ENCODE results near the gene CTSZ. TPM values are rescaled to one million over a fixed set of nuclear protein-coding genes. Genes with fewer than 3 reads are reported as not detected.

Gene CTSZ
- total and polyA plus RNA-seq, 2 of the 8 experiments (the other 6 are each of a cell fraction or from before 2014, with no cell fraction given), result 32.8 to 34.0 TPM

DNA sequence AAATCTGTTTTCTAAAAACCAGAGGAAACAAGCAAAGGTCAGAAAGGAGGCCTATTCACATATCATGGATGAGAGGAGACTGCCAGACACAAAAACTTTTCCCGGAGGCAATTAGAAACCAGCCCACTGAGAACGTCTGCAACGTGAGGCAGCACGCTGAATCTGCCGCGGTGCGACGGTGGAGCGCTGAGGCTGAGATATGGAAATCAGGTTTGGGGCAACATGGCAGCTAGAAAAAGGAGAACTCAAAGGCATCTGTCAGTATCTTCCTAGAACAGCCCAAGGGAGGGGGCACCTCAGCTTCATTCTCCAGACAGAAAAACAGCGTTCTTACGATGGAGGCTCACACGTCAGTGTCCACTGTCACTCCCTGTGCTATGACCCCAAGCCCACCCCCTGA lies 30.3 kb upstream of the CTSZ start:
- Histone ChIP-seq H3K79me2 (ENCODE audit: control insufficient read depth in 1 of 2, insufficient read depth in 2 of 2, low read length in 2 of 2) (peaks cover 11 to 35% of the 10 kb centered on the region in 2 experiments; a peak in 3 of 4 replicates), H4K5ac (ENCODE audit: insufficient read length, low read depth, low read length) (no peak overlapping the region), H3K4ac (replicated peaks; ENCODE audit: insufficient read length, low read depth, low read length) (no peak overlapping the region), H3K4me1 (replicated peaks in 1 of 4; ENCODE audit: control insufficient read depth in 3 of 4, insufficient read depth in 4 of 4, low read length in 3 of 4) (no peaks in the 10 kb centered on the region), H3K27ac (ENCODE audit: low read depth, low read length) (no peak overlapping the region), H3K56ac (replicated peaks; ENCODE audit: insufficient read length, low read depth, low read length) (no peak overlapping the region), H3K23me2 (ENCODE audit: low read depth, low read length) (0 out of 2 replicates have a peak, but pooled peaks cover 2% of the 10 kb centered on the region), H3K9me3 (ENCODE audit: insufficient read depth in 2 of 2, low read depth in 1 of 2, low read length in 1 of 2) (no peaks in the 10 kb centered on the region; a peak in 1 of 4 replicates), H2AFZ (ENCODE audit: low read length) (no peak overlapping the region), H2BK15ac (ENCODE audit: low read length) (no peak overlapping the region), H3K27me3 (replicated peaks in 1 of 4; ENCODE audit: control insufficient read depth in 3 of 4, extremely low read depth in 1 of 4, insufficient read depth in 3 of 4, low read length in 3 of 4) (no peaks in the 10 kb centered on the region), H2BK20ac (ENCODE audit: low read length) (no peak overlapping the region), H3K4me2 (ENCODE audit: insufficient read depth in 1 of 2, low read depth in 2 of 2, low read length in 2 of 2) (no peak overlapping the region), H3K18ac (ENCODE audit: extremely low read depth, low read length) (no peak overlapping the region), H3K79me1 (ENCODE audit: low read depth, low read length) (no peaks in the 10 kb centered on the region; the same call in 1 of the 2 replicates), H3K23ac (ENCODE audit: insufficient read length) (no peak overlapping the region), H2BK12ac (ENCODE audit: low read depth, low read length) (no peak overlapping the region), H2AK5ac (ENCODE audit: low read depth, low read length) (no peak overlapping the region), H3K36me3 (ENCODE audit: control insufficient read depth in 2 of 4, insufficient read depth in 4 of 4, low read length in 3 of 4) (peaks cover 0 to 29% (median 7%) of the 10 kb centered on the region in 4 experiments; a peak in 4 of 8 replicates), H3K14ac (ENCODE audit: insufficient read length) (no peak overlapping the region), H2BK120ac (replicated peaks; ENCODE audit: low read depth, low read length) (no peak overlapping the region), H4K20me1 (replicated peaks in 1 of 2; ENCODE audit: control insufficient read depth in 1 of 2, insufficient read depth in 2 of 2, low read length in 2 of 2) (peaks cover 0 to 2% of the 10 kb centered on the region in 2 experiments), H3K9ac (replicated peaks in 1 of 4; ENCODE audit: extremely low read depth in 1 of 4, low read depth in 3 of 4, low read length in 3 of 4) (no peak overlapping the region), H3K4me3 (ENCODE audit: extremely low read depth in 1 of 4, insufficient read depth in 2 of 4, low read depth in 3 of 4, low read length in 4 of 4) (no peak overlapping the region), H2BK5ac (ENCODE audit: low read depth, low read length) (no peak overlapping the region), H4K91ac (replicated peaks; ENCODE audit: insufficient read length, low read length) (no peak overlapping the region), H4K8ac (ENCODE audit: extremely low read depth, insufficient read depth, low read length) (no peak overlapping the region)
- FAIRE-seq, result no peak
- ChIA-PET POLR2A (ENCODE audit: partially characterized antibody) (no interaction called here), CTCF (ENCODE audit: partially characterized antibody) (no interaction called here)
- 95% methylated on average over 12 of the region's 12 CpGs; no CpG with 5 or more reads in 1 of the 2 experiments for WGBS, 2 experiments (ENCODE audit: extremely low coverage in 1 of 2, insufficient coverage in 1 of 2, insufficient read length in 1 of 2, insufficient replicate concordance in 2 of 2, low coverage in 1 of 2, low lambda C conversion rate in 2 of 2, missing lambda C conversion rate in 1 of 2)
- no peak for DNase-seq (ENCODE audit: low read depth in 1 of 2, low spot score in 2 of 2)
- TF ChIP-seq SP1 (IDR thresholded peaks at IDR 0.05; ENCODE audit: low read depth, low read length), result no peak
- no peak for TF ChIP-seq BACH1 (IDR thresholded peaks at IDR 0.05; ENCODE audit: low read length)
- TF ChIP-seq PHF8 (conservative IDR thresholded peaks at IDR 0.05; ENCODE audit: low read depth, low read length), result no peak
- TF ChIP-seq CBX8 (IDR thresholded peaks at IDR 0.05; ENCODE audit: borderline replicate concordance, low read depth, low read length), result no peak
- no peak for TF ChIP-seq BCL11A (IDR thresholded peaks at IDR 0.05; ENCODE audit: low read depth in 2 of 2, low read length in 2 of 2)
- TF ChIP-seq KDM4A (IDR thresholded peaks at IDR 0.05; ENCODE audit: low read depth, low read length, severe bottlenecking), result no peak
- TF ChIP-seq NANOG (IDR thresholded peaks at IDR 0.05; ENCODE audit: insufficient read depth, low read depth, low read length, poor library complexity, severe bottlenecking), result no peak
- no peak for TF ChIP-seq ATF2 (IDR thresholded peaks at IDR 0.05; ENCODE audit: low read length)
- no peak for TF ChIP-seq MAFK (IDR thresholded peaks at IDR 0.05; ENCODE audit: low read depth, low read length)
- TF ChIP-seq ZNF274 (IDR thresholded peaks at IDR 0.05; ENCODE audit: borderline replicate concordance, extremely low read depth, low read length), result no peak
- TF ChIP-seq SIX5 (IDR thresholded peaks at IDR 0.05; ENCODE audit: low read depth, low read length), result no peak
- TF ChIP-seq KDM5A (IDR thresholded peaks at IDR 0.05; ENCODE audit: low read length), result no peak

All from H1 (cell line).